Stimulated activated effector memory CD8-positive, alpha-beta T cell treated with anti-CD3 and anti-CD28 coated beads, Interleukin-12 subunit alpha, Interleukin-12 subunit beta, amount 100 ng/mL, for 72 hours (primary cell): ENCODE results near the gene ARPC4.

Experiments
- ATAC-seq: fragments of 150-1000 bp; cut with Tn5 transposase; 2 replicates; pipeline ENCODE4 v1.10.0; 2021
- DNase-seq, 2 donors: peaks; one replicate each; pipeline ENCODE4 v3.0.0; 2021 to 2022; ENCODE audit warnings: low spot score in 2 of 2
- H3K27ac Mint-ChIP-seq: one replicate; pipeline ENCODE4 v1.8.0; 2022; ENCODE audit warnings: mild to moderate bottlenecking, mixed read lengths
- H3K36me3 Mint-ChIP-seq: one replicate; pipeline ENCODE4 v1.8.0; 2022; ENCODE audit warnings: mild to moderate bottlenecking, mixed read lengths
- H3K4me1 Mint-ChIP-seq: one replicate; pipeline ENCODE4 v1.8.0; 2022; ENCODE audit warnings: mixed read lengths
- H3K4me3 Mint-ChIP-seq: one replicate; pipeline ENCODE4 v1.8.0; 2022; ENCODE audit warnings: mild to moderate bottlenecking, mixed read lengths
- H3K9me3 Mint-ChIP-seq: one replicate; pipeline ENCODE4 v1.8.0; 2022; ENCODE audit warnings: mixed read lengths

The ARPC4 gene

GRCh38 chr3:9792405-9793160 is at the start of gene ARPC4, which contains the start of gene TADA3:
Gene ARPC4 (plus strand): TSS chr3:9793082. CDS start chr3:9793122, 40 bp downstream.
Gene TADA3 (minus strand): TSS chr3:9792473. CDS start chr3:9791466, 1,007 bp downstream.
- peak within 1 kb of the TSS; percentile 100 for H3K27ac Mint-ChIP-seq
- peak within 1 kb of the TSS; percentile 83 for H3K4me3 Mint-ChIP-seq
- DNase-seq (peak; percentile 83 to 98), ATAC-seq (peak; percentile 92)
- H3K9me3 Mint-ChIP-seq, result no peaks in the 10 kb centered on the region
- H3K36me3 Mint-ChIP-seq, result peaks cover 92% of the 10 kb centered on the region
- H3K4me1 Mint-ChIP-seq, result peaks cover 65% of the 10 kb centered on the region

- H3K27ac Mint-ChIP-seq, result peak overlapping the region; percentile 64
- no peaks in the 10 kb centered on the region for H3K9me3 Mint-ChIP-seq
- ATAC-seq, result no peak
- no peak for DNase-seq
- H3K36me3 Mint-ChIP-seq, result peaks cover 100% of the 10 kb centered on the region
- peaks cover 28% of the 10 kb centered on the region for H3K4me1 Mint-ChIP-seq
- no peak overlapping the region for H3K4me3 Mint-ChIP-seq
These were observed 49.3 kb upstream of the ARPC4 start for GRCh38 chr3:9743548-9743947.

- no peak for DNase-seq
- ATAC-seq, result no peak
- Mint-ChIP-seq H3K4me3 (no peak overlapping the region), H3K4me1 (peaks cover 31% of the 10 kb centered on the region), H3K9me3 (no peaks in the 10 kb centered on the region), H3K36me3 (peaks cover 100% of the 10 kb centered on the region), H3K27ac (peak overlapping the region; percentile 64)
These were observed 48.7 kb upstream of the ARPC4 start for GRCh38 chr3:9744162-9744561.

GRCh38 chr3:9745521-9745920 is 47.4 kb upstream of the ARPC4 start:
- Mint-ChIP-seq H3K36me3 (peaks cover 100% of the 10 kb centered on the region), H3K27ac (peak overlapping the region; percentile 91), H3K4me1 (peaks cover 36% of the 10 kb centered on the region), H3K4me3 (no peak overlapping the region), H3K9me3 (no peaks in the 10 kb centered on the region)
- ATAC-seq (no peak), DNase-seq (no peak)

- Mint-ChIP-seq H3K27ac (peak overlapping the region; percentile 91), H3K4me3 (peak overlapping the region; percentile 8), H3K9me3 (no peaks in the 10 kb centered on the region), H3K36me3 (peaks cover 100% of the 10 kb centered on the region), H3K4me1 (peaks cover 39% of the 10 kb centered on the region)
- DNase-seq (no peak), ATAC-seq (peak; percentile 14)
These were observed 46.6 kb upstream of the ARPC4 start for GRCh38 chr3:9746330-9746729.

- peaks cover 100% of the 10 kb centered on the region for H3K36me3 Mint-ChIP-seq
- ATAC-seq, result no peak
- no peak overlapping the region for H3K4me3 Mint-ChIP-seq
- peaks cover 47% of the 10 kb centered on the region for H3K4me1 Mint-ChIP-seq
- no peak for DNase-seq
- H3K27ac Mint-ChIP-seq, result peak overlapping the region; percentile 91
- no peaks in the 10 kb centered on the region for H3K9me3 Mint-ChIP-seq
These were observed 45.6 kb upstream of the ARPC4 start for GRCh38 chr3:9747267-9747666.

GRCh38 chr3:9748031-9748430 is 44.9 kb upstream of the ARPC4 start:
- Mint-ChIP-seq H3K36me3 (peaks cover 100% of the 10 kb centered on the region), H3K4me3 (no peak overlapping the region)

GRCh38 chr3:9749296-9749644 is 43.6 kb upstream of the ARPC4 start:
- Mint-ChIP-seq H3K4me1 (peaks cover 55% of the 10 kb centered on the region), H3K27ac (peak overlapping the region; percentile 91), H3K9me3 (no peaks in the 10 kb centered on the region), H3K4me3 (peak overlapping the region; percentile 91), H3K36me3 (peaks cover 100% of the 10 kb centered on the region)
- DNase-seq (no peak), ATAC-seq (no peak)

More at GRCh38 chr3:9748031-9748430, 44.9 kb upstream of the ARPC4 start:
- ATAC-seq (no peak), DNase-seq (no peak)
- Mint-ChIP-seq H3K9me3 (no peaks in the 10 kb centered on the region), H3K4me1 (peaks cover 47% of the 10 kb centered on the region), H3K27ac (peak overlapping the region; percentile 91)

- H3K4me1 Mint-ChIP-seq, result peaks cover 61% of the 10 kb centered on the region
- H3K9me3 Mint-ChIP-seq, result no peaks in the 10 kb centered on the region
- peak; percentile 88 to 99 for DNase-seq
- H3K36me3 Mint-ChIP-seq, result peaks cover 100% of the 10 kb centered on the region
- peak; percentile 96 for ATAC-seq
- peak within 1 kb of the TSS; percentile 91 for H3K27ac Mint-ChIP-seq
- H3K4me3 Mint-ChIP-seq, result peak within 1 kb of the TSS; percentile 91
These were observed 43.0 kb upstream of the ARPC4 start, which contains the start of gene OGG1 for GRCh38 chr3:9749645-9750555. Gene OGG1 (plus strand): TSS chr3:9749952. CDS start chr3:9750287, 335 bp downstream.

- Mint-ChIP-seq H3K27ac (peak overlapping the region; percentile 91), H3K36me3 (peaks cover 100% of the 10 kb centered on the region), H3K4me1 (peaks cover 64% of the 10 kb centered on the region), H3K9me3 (no peaks in the 10 kb centered on the region), H3K4me3 (peak overlapping the region; percentile 91)
- ATAC-seq (no peak), DNase-seq (peak in 1 of 2 donors; percentile 59)
These were observed 42.1 kb upstream of the ARPC4 start for GRCh38 chr3:9750556-9751411.

- Mint-ChIP-seq H3K4me1 (peaks cover 47% of the 10 kb centered on the region), H3K4me3 (no peak overlapping the region), H3K9me3 (no peaks in the 10 kb centered on the region), H3K27ac (peak overlapping the region; percentile 63), H3K36me3 (peaks cover 98% of the 10 kb centered on the region)
- ATAC-seq (no peak), DNase-seq (no peak)
These were observed 38.2 kb upstream of the ARPC4 start for GRCh38 chr3:9754678-9755077.

GRCh38 chr3:9757427-9757826 is 35.5 kb upstream of the ARPC4 start:
- Mint-ChIP-seq H3K27ac (no peak overlapping the region), H3K36me3 (peaks cover 96% of the 10 kb centered on the region), H3K9me3 (no peaks in the 10 kb centered on the region), H3K4me3 (no peak overlapping the region), H3K4me1 (peaks cover 29% of the 10 kb centered on the region)
- no peak for ATAC-seq
- DNase-seq, result no peak

- Mint-ChIP-seq H3K4me3 (no peak overlapping the region), H3K9me3 (no peaks in the 10 kb centered on the region), H3K4me1 (peaks cover 23% of the 10 kb centered on the region), H3K36me3 (peaks cover 96% of the 10 kb centered on the region), H3K27ac (no peak overlapping the region)
- ATAC-seq, result no peak
- DNase-seq, result no peak
These were observed 31.9 kb upstream of the ARPC4 start for GRCh38 chr3:9760779-9761505.

- H3K4me1 Mint-ChIP-seq, result peaks cover 29% of the 10 kb centered on the region
- DNase-seq (no peak), ATAC-seq (no peak)
- no peaks in the 10 kb centered on the region for H3K9me3 Mint-ChIP-seq
- no peak overlapping the region for H3K4me3 Mint-ChIP-seq
- peaks cover 96% of the 10 kb centered on the region for H3K36me3 Mint-ChIP-seq
- H3K27ac Mint-ChIP-seq, result peak overlapping the region; percentile 60
These were observed 31.0 kb upstream of the ARPC4 start for GRCh38 chr3:9761919-9762318.
